ENCODE measurements around the gene SEMA4G.

SEMA4G gene

GRCh38 chr10:101013365-101013825 lies 44.1 kb downstream of the SEMA4G start:
- H3K27me3 ChIP-seq (replicated peaks; ENCODE audit: insufficient read depth, low read length): peaks cover 31% of the 10 kb centered on the region
- H3K36me3 ChIP-seq (replicated peaks; ENCODE audit: insufficient read depth, low read length): no peaks in the 10 kb centered on the region
- TF ChIP-seq, protein P1, sequence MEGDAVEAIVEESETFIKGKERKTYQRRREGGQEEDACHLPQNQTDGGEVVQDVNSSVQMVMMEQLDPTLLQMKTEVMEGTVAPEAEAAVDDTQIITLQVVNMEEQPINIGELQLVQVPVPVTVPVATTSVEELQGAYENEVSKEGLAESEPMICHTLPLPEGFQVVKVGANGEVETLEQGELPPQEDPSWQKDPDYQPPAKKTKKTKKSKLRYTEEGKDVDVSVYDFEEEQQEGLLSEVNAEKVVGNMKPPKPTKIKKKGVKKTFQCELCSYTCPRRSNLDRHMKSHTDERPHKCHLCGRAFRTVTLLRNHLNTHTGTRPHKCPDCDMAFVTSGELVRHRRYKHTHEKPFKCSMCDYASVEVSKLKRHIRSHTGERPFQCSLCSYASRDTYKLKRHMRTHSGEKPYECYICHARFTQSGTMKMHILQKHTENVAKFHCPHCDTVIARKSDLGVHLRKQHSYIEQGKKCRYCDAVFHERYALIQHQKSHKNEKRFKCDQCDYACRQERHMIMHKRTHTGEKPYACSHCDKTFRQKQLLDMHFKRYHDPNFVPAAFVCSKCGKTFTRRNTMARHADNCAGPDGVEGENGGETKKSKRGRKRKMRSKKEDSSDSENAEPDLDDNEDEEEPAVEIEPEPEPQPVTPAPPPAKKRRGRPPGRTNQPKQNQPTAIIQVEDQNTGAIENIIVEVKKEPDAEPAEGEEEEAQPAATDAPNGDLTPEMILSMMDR (IDR thresholded peaks at IDR 0.05; ENCODE audit: low read length): no peak
- TF ChIP-seq EZH2phosphoT487 (IDR thresholded peaks at IDR 0.05; ENCODE audit: low read length): no peak
- TF ChIP-seq EZH2 (optimal IDR thresholded peaks at IDR 0.05; ENCODE audit: low read depth, low read length): no peak
- H3K27ac ChIP-seq (ENCODE audit: low read length): no peak overlapping the region
- no peaks in the 10 kb centered on the region for H4K20me1 ChIP-seq (ENCODE audit: insufficient read depth, low read length)
- H3K9me3 ChIP-seq (replicated peaks; ENCODE audit: insufficient read depth, low read length): no peaks in the 10 kb centered on the region
- no peaks in the 10 kb centered on the region for H3K9me2 ChIP-seq (replicated peaks; ENCODE audit: insufficient read depth, low read length)
- peak overlapping the region; percentile 38; the same call in 1 of the 2 replicates for H2AFZ ChIP-seq (ENCODE audit: low read length)
- H3K4me3 ChIP-seq (ENCODE audit: low read length): no peak overlapping the region
- H3K4me2 ChIP-seq (ENCODE audit: low read depth, low read length): peak overlapping the region; percentile 54; the same call in 1 of the 2 replicates
- peaks cover 9% of the 10 kb centered on the region; the same call in 1 of the 2 replicates for H3K4me1 ChIP-seq (ENCODE audit: low read length)
- H3K9ac ChIP-seq (ENCODE audit: low read length): no peak overlapping the region
- no peak for DNase-seq
- H3F3A ChIP-seq (ENCODE audit: insufficient read depth, low read length): no peaks in the 10 kb centered on the region
- no peaks in the 10 kb centered on the region for H3K79me2 ChIP-seq (ENCODE audit: low read length)

DNA sequence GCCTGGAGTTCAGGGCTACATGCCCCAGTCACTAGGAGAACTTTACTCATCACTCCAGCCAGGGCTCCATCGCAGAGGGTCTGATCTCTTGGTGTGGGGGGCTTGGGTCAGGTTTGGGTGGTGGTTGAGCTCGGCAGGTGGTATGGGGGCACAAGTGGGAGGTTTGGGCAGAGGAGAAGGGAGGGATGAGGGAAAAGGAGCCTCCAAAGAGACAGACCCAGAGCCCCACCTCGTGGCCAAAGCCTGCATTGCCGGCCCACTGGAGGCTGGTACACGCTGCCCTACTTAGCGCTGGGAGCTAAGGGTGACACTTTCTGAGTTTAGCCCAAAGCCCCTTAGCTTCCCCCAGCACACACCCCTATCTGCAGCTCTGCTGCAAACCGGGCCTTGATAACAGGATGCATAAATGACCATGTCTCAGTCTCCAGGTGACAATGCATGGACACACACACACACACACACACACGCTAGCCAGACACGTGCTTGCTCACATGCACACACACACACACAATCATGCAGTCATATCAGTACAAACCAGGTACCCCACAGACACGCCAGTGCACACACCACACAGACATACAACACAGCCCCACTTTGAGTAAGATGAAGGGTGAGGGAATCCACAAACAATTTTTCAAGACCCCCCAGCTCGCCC lies 45.1 kb downstream of the SEMA4G start:
- Histone ChIP-seq H4K20me1 (ENCODE audit: insufficient read depth, low read length) (no peaks in the 10 kb centered on the region), H3K4me1 (ENCODE audit: low read length) (peaks cover 9% of the 10 kb centered on the region; the same call in 1 of the 2 replicates), H3K36me3 (replicated peaks; ENCODE audit: insufficient read depth, low read length) (no peaks in the 10 kb centered on the region), H3K27me3 (replicated peaks; ENCODE audit: insufficient read depth, low read length) (peaks cover 36% of the 10 kb centered on the region), H3K9me2 (replicated peaks; ENCODE audit: insufficient read depth, low read length) (no peaks in the 10 kb centered on the region), H2AFZ (ENCODE audit: low read length) (no peak overlapping the region), H3F3A (ENCODE audit: insufficient read depth, low read length) (no peaks in the 10 kb centered on the region), H3K27ac (ENCODE audit: low read length) (no peak overlapping the region), H3K4me2 (ENCODE audit: low read depth, low read length) (peak overlapping the region; percentile 3; the same call in 1 of the 2 replicates), H3K9ac (ENCODE audit: low read length) (no peak overlapping the region), H3K9me3 (replicated peaks; ENCODE audit: insufficient read depth, low read length) (no peaks in the 10 kb centered on the region), H3K79me2 (ENCODE audit: low read length) (no peaks in the 10 kb centered on the region), H3K4me3 (ENCODE audit: low read length) (no peak overlapping the region)
- peak; percentile 62 for DNase-seq
- TF ChIP-seq EZH2 (optimal IDR thresholded peaks at IDR 0.05; ENCODE audit: low read depth, low read length): no peak
- TF ChIP-seq EZH2phosphoT487 (IDR thresholded peaks at IDR 0.05; ENCODE audit: low read length): no peak
- TF ChIP-seq, protein P1 (IDR thresholded peaks at IDR 0.05; ENCODE audit: low read length): peak; percentile 89

GRCh38 chr10:101014966-101015581 lies 45.8 kb downstream of the SEMA4G start:
- Histone ChIP-seq H3K27ac (ENCODE audit: low read length) (no peak overlapping the region), H3K9me3 (replicated peaks; ENCODE audit: insufficient read depth, low read length) (no peaks in the 10 kb centered on the region), H3K9me2 (replicated peaks; ENCODE audit: insufficient read depth, low read length) (no peaks in the 10 kb centered on the region), H4K20me1 (ENCODE audit: insufficient read depth, low read length) (no peaks in the 10 kb centered on the region), H2AFZ (ENCODE audit: low read length) (no peak overlapping the region), H3K4me3 (ENCODE audit: low read length) (no peak overlapping the region), H3K36me3 (replicated peaks; ENCODE audit: insufficient read depth, low read length) (no peaks in the 10 kb centered on the region), H3K4me2 (ENCODE audit: low read depth, low read length) (no peak overlapping the region), H3K79me2 (ENCODE audit: low read length) (no peaks in the 10 kb centered on the region), H3K4me1 (ENCODE audit: low read length) (peaks cover 9% of the 10 kb centered on the region; the same call in 1 of the 2 replicates), H3F3A (ENCODE audit: insufficient read depth, low read length) (no peaks in the 10 kb centered on the region), H3K27me3 (replicated peaks; ENCODE audit: insufficient read depth, low read length) (peaks cover 36% of the 10 kb centered on the region), H3K9ac (ENCODE audit: low read length) (no peak overlapping the region)
- TF ChIP-seq, protein P1 (IDR thresholded peaks at IDR 0.05; ENCODE audit: low read length): no peak
- TF ChIP-seq EZH2 (optimal IDR thresholded peaks at IDR 0.05; ENCODE audit: low read depth, low read length) (no peak), EZH2phosphoT487 (IDR thresholded peaks at IDR 0.05; ENCODE audit: low read length) (no peak)
- no peak for DNase-seq
